Endothelial cell of umbilical vein (primary cell): ENCODE data around the gene ZFP57. TPM values are rescaled to one million over a fixed set of nuclear protein-coding genes. Genes with fewer than 3 reads are reported as not detected.

Experiments
- BruUV-seq: library from RNA; stranded (reverse); fragments of 400-500 nt; replicated peaks from 2 replicates; lab custom pipeline; 2021; lab: Mats Ljungman, UMichigan
- CTCF ChIA-PET: fragments of 300-600, 350-600 bp; sonication (Branson Sonifier 250); formaldehyde crosslinking; loops from one replicate; lab custom pipeline; 2021; ENCODE audit warnings: antibody characterized with exemption, inconsistent platforms; lab: Charles Lee
- POLR2A ChIA-PET: fragments of 300-600, 350-600 bp; sonication (Branson Sonifier 250); formaldehyde crosslinking; loops from one replicate; lab custom pipeline; 2021; ENCODE audit warnings: antibody characterized with exemption, inconsistent platforms; lab: Charles Lee
- DNase-seq: peaks from one replicate; pipeline ENCODE4 v3.0.0-alpha.2; 2011; ENCODE audit warnings: low read depth, low spot score
- FAIRE-seq: peaks from 2 replicates; lab custom pipeline; 2011; peaks lifted over from hg19 to GRCh38; lab: Jason Lieb, UNC
- H2AFZ ChIP-seq: 2 replicates; pipeline ENCODE4 v1.6.0; 2012; ENCODE audit warnings: low read depth, low read length, control low read depth, inconsistent platforms
- H3K27ac ChIP-seq: 2 replicates; pipeline ENCODE4 v1.5.1; 2011; ENCODE audit warnings: low read depth, mild to moderate bottlenecking, control low read depth, low read length, moderate library complexity; ENCODE audit not compliant: insufficient read depth
- H3K27me3 ChIP-seq, 2 experiments: 2 replicates each; pipeline versions ENCODE4 v1.6.0 to v1.6.1; 2011; ENCODE audit warnings: low read length in 2 of 2, mixed read lengths in 1 of 2; ENCODE audit not compliant: control insufficient read depth in 2 of 2, insufficient read depth in 2 of 2
- H3K36me3 ChIP-seq, 2 experiments: 2 replicates in 1 of 2; 3 replicates in 1 of 2; pipeline ENCODE4 v1.5.1; 2011; ENCODE audit warnings: low read length in 2 of 2, mild to moderate bottlenecking in 1 of 2, moderate library complexity in 1 of 2; ENCODE audit not compliant: control insufficient read depth in 2 of 2, insufficient read depth in 2 of 2; ENCODE audit errors: extremely low read depth in 1 of 2
- H3K4me1 ChIP-seq: 3 replicates; pipeline ENCODE4 v1.5.1; 2011; ENCODE audit warnings: mild to moderate bottlenecking, low read length; ENCODE audit not compliant: control insufficient read depth, insufficient read depth; ENCODE audit errors: extremely low read depth
- H3K4me2 ChIP-seq: 2 replicates; pipeline ENCODE4 v1.6.1; 2011; ENCODE audit warnings: low read length, control low read depth, mixed read lengths; ENCODE audit not compliant: insufficient read depth
- H3K4me3 ChIP-seq, 3 experiments: fragments of 200-600 bp in 1 of 3; sonication (generic), shearing (Covaris generic) in 1 of 3; replicated peaks in 1 of 3; 2 replicates each; pipeline ENCODE4 v1.5.1; 2011 to 2016; ENCODE audit warnings: control low read depth in 3 of 3, low read length in 3 of 3, mild to moderate bottlenecking in 2 of 3, inconsistent platforms in 1 of 3, low read depth in 1 of 3, moderate library complexity in 1 of 3; ENCODE audit not compliant: insufficient read depth in 1 of 3
- H3K79me2 ChIP-seq: 2 replicates; pipeline ENCODE4 v1.6.0; 2012; ENCODE audit warnings: low read length, inconsistent platforms; ENCODE audit not compliant: control insufficient read depth, insufficient read depth
- H3K9ac ChIP-seq: replicated peaks from 2 replicates; pipeline ENCODE3; 2011; ENCODE audit warnings: low read length, control low read depth; ENCODE audit not compliant: insufficient read depth; ENCODE audit errors: extremely low read depth
- H3K9me1 ChIP-seq: replicated peaks from 3 replicates; pipeline ENCODE4 v1.6.0; 2011; ENCODE audit warnings: mild to moderate bottlenecking, low read length; ENCODE audit not compliant: control insufficient read depth, insufficient read depth; ENCODE audit errors: extremely low read depth
- H3K9me3 ChIP-seq: replicated peaks from 2 replicates; pipeline ENCODE4 v1.5.1; 2012; ENCODE audit warnings: low read length, inconsistent platforms; ENCODE audit not compliant: control insufficient read depth, insufficient read depth
- H4K20me1 ChIP-seq: replicated peaks from 2 replicates; pipeline ENCODE3; 2011; ENCODE audit warnings: mild to moderate bottlenecking, low read length; ENCODE audit not compliant: control insufficient read depth, insufficient read depth; ENCODE audit errors: extremely low read depth
- EZH2 ChIP-seq: IDR thresholded peaks from 2 replicates; pipeline ENCODE4 v1.6.1; 2012; ENCODE audit warnings: borderline replicate concordance, low read depth, mild to moderate bottlenecking, moderate library complexity, low read length, inconsistent platforms; ENCODE audit not compliant: severe bottlenecking
- dilution Hi-C: fragments of 300-500 bp; cut with MboI; formaldehyde crosslinking; loops from one replicate; pipeline ENCODE4 v1.15.0; 2019; ENCODE audit warnings: low sequenced_read_pairs; ENCODE audit not compliant: extremely low pct_ligation_motif_present
- intact Hi-C: fragments of 100-400 bp; cut with micrococcal nuclease; formaldehyde crosslinking; loops from one replicate; pipeline ENCODE4 v1.10.0; 2022
- polyA plus RNA-seq, 4 experiments: library from polyadenylated mRNA; depleted of rRNA in 3 of 4; stranded (reverse) in 3 of 4; unstranded in 1 of 4; fragments of >200 nt; gene quantifications; 2 replicates each; pipeline versions ENCODE4 v1.2.1 to v1.2.3, GENCODE V29; 2011 to 2012; ENCODE audit warnings: missing spikeins in 1 of 4
- total RNA-seq: library from RNA; stranded (reverse); gene quantifications from 2 replicates; pipeline ENCODE4 v1.2.3, GENCODE V29; 2021
- TF ChIP-seq, protein P1 (sequence below), 2 donors: IDR thresholded peaks; 1 replicate in 1 of 2; 2 replicates in 1 of 2; pipeline ENCODE4 v1.5.1; 2011; ENCODE audit warnings: low read length in 2 of 2, mild to moderate bottlenecking in 2 of 2, moderate library complexity in 2 of 2, control low read depth in 1 of 2, inconsistent platforms in 1 of 2, low read depth in 1 of 2; ENCODE audit not compliant: insufficient read depth in 1 of 2; ENCODE audit errors: extremely low read depth in 1 of 2

ZFP57 gene
- total and polyA plus RNA-seq, 2 donors (not counting 3 experiments of a cell fraction or from before 2014, with no cell fraction given) = 0.07 TPM; not detected in 1

- no peaks in the 10 kb centered on the region for H3K36me3 ChIP-seq
- no peaks in the 10 kb centered on the region for H4K20me1 ChIP-seq
- H3K27ac ChIP-seq = no peak overlapping the region
- H3K9me1 ChIP-seq = no peaks in the 10 kb centered on the region
- no TSS peak for BruUV-seq
- no peaks in the 10 kb centered on the region for H3K79me2 ChIP-seq
- peak; percentile 48 for DNase-seq
- H3K4me3 ChIP-seq = no peak overlapping the region
- intact Hi-C loops = loop anchor here (1.0 to 2.0 kb wide), 4 partner anchors 51 to 132 kb away; no protein-coding TSS in a partner anchor
- FAIRE-seq = peak; percentile 67
- POLR2A ChIA-PET = no interaction called here
- H3K9ac ChIP-seq = no peak overlapping the region
- no peak overlapping the region for H3K4me2 ChIP-seq
- no peaks in the 10 kb centered on the region for H3K4me1 ChIP-seq
- CTCF ChIA-PET = interaction anchor here (0.6 to 2.3 kb wide), 18 partner anchors 9 to 428 kb away, joined by 3 to 13 read pairs (median 3); no protein-coding TSS in a partner anchor
- no peaks in the 10 kb centered on the region for H3K9me3 ChIP-seq
- no peak overlapping the region for H2AFZ ChIP-seq
- TF ChIP-seq, protein P1, sequence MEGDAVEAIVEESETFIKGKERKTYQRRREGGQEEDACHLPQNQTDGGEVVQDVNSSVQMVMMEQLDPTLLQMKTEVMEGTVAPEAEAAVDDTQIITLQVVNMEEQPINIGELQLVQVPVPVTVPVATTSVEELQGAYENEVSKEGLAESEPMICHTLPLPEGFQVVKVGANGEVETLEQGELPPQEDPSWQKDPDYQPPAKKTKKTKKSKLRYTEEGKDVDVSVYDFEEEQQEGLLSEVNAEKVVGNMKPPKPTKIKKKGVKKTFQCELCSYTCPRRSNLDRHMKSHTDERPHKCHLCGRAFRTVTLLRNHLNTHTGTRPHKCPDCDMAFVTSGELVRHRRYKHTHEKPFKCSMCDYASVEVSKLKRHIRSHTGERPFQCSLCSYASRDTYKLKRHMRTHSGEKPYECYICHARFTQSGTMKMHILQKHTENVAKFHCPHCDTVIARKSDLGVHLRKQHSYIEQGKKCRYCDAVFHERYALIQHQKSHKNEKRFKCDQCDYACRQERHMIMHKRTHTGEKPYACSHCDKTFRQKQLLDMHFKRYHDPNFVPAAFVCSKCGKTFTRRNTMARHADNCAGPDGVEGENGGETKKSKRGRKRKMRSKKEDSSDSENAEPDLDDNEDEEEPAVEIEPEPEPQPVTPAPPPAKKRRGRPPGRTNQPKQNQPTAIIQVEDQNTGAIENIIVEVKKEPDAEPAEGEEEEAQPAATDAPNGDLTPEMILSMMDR (IDR thresholded peaks at IDR 0.05; ENCODE audit: extremely low read depth in 1 of 2, insufficient read depth in 1 of 2, low read depth in 1 of 2, low read length in 2 of 2) = peak; percentile 72 to 98
- no peak for TF ChIP-seq EZH2
- peaks cover 5 to 9% of the 10 kb centered on the region in 2 experiments for H3K27me3 ChIP-seq
- dilution Hi-C loops = no loop called here
These were observed 21.7 kb upstream of the ZFP57 start for GRCh38 chr6:29702519-29703103.
